Duodenal mucosa (tissue), 2 donors: ENCODE results near the gene FOXP4.

Source experiments
- H3K27ac ChIP-seq: one replicate; pipeline ENCODE4 v1.7.0; 2013; ENCODE audit warnings: low read depth, low read length
- H3K27me3 ChIP-seq, 2 donors: one replicate each; pipeline ENCODE4 v1.7.0; 2013; ENCODE audit warnings: low read length in 2 of 2, control low read depth in 1 of 2; ENCODE audit not compliant: insufficient read depth in 2 of 2, control insufficient read depth in 1 of 2
- H3K36me3 ChIP-seq, 2 donors: one replicate each; pipeline ENCODE4 v1.7.0; 2013; ENCODE audit warnings: low read length in 2 of 2, control low read depth in 1 of 2; ENCODE audit not compliant: insufficient read depth in 2 of 2, control insufficient read depth in 1 of 2
- H3K4me1 ChIP-seq, 2 donors: one replicate each; pipeline ENCODE4 v1.7.0; 2013; ENCODE audit warnings: low read length in 2 of 2, control low read depth in 1 of 2; ENCODE audit not compliant: insufficient read depth in 2 of 2, control insufficient read depth in 1 of 2
- H3K4me3 ChIP-seq, 2 donors: one replicate each; pipeline ENCODE4 v1.7.0; 2013; ENCODE audit warnings: low read length in 2 of 2, low read depth in 1 of 2
- H3K9ac ChIP-seq, 2 donors: one replicate each; pipeline ENCODE4 v1.7.0; 2013; ENCODE audit warnings: low read length in 2 of 2, low read depth in 1 of 2
- H3K9me3 ChIP-seq, 2 donors: one replicate each; pipeline ENCODE4 v1.7.0; 2013; ENCODE audit warnings: low read length in 2 of 2, control low read depth in 1 of 2; ENCODE audit not compliant: control insufficient read depth in 1 of 2

FOXP4 gene

DNA sequence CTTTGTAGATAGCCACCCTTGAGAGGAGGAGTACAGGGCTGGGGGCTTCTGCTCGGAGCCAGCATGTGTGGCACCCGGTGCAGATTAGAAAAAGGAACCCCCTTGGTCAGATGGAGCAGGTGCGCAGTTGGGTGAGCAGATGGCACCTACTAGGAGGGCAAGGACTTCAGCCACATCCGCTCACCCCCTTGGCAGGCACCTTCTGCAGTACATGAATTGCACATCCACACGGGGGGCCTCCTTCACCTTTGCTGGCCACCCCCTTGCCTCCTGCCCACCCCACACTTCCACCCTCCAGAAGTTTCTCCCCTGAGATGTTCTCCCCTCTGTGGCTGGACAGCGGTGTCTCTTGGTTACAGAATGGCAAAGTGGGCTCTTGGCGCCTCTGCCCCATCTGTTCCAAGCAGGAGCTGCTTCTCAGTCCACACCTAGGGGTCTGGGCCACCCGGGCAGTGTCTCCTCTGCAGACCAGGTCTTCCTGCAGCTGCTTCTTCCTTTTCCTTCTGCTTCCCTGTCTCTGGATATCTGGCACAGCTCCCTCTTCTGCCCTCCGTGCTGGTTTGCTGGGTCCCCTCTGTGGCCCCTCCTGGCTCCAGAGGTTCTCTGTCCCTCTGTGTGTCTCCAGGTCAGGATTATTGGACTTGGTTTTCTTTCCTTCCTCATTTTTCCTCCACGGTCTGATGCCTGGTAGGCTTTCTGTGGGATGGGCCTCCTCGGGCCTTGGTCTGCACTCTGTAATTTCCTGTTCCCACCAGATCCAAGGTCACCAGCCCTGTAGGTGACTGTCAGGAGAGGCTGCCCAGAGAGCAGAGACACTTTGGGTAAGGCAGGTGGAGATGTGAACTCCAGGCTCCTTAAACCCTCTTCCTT lies 96.1 kb downstream of the FOXP4 start:
- Histone ChIP-seq H3K4me1 (peaks cover 0 to 7% of the 10 kb centered on the region in 2 donors), H3K27me3 (peaks cover 19 to 26% of the 10 kb centered on the region in 2 donors)

GRCh38 chr6:41642960-41643898 lies 97.0 kb downstream of the FOXP4 start:
- H3K36me3 ChIP-seq: no peaks in the 10 kb centered on the region
- H3K9ac ChIP-seq: no peak overlapping the region
- no peak overlapping the region for H3K4me3 ChIP-seq
- peaks cover 14 to 20% of the 10 kb centered on the region in 2 donors for H3K27me3 ChIP-seq
- no peaks in the 10 kb centered on the region for H3K9me3 ChIP-seq
- H3K4me1 ChIP-seq: no peaks in the 10 kb centered on the region
- no peak overlapping the region for H3K27ac ChIP-seq

More for the DNA sequence above, 96.1 kb downstream of the FOXP4 start:
- Histone ChIP-seq H3K9ac (no peak overlapping the region), H3K27ac (no peak overlapping the region), H3K9me3 (no peaks in the 10 kb centered on the region), H3K36me3 (no peaks in the 10 kb centered on the region), H3K4me3 (no peak overlapping the region)

DNA sequence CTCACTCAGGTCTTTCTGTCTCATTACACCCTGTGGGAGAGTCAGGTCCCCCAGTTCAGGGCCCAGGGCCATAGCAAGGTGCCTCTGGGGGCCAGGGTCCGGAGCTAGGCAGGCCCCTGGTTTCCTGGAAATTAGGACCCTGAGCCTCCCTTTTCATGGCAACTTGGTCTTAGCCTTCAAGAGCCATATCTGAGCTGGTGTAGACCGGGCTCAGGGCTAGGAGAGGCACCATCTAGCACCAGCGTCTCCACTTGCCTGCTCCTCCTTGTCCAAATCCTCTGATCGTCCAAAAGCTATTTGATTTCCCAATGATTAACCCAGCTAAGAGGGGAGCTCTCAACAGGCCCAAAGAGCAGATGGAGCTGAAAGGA lies 97.7 kb downstream of the FOXP4 start:
- no peaks in the 10 kb centered on the region for H3K4me1 ChIP-seq
- no peaks in the 10 kb centered on the region for H3K36me3 ChIP-seq
- H3K27ac ChIP-seq: no peak overlapping the region
- H3K9ac ChIP-seq: no peak overlapping the region
- peaks cover 15 to 16% of the 10 kb centered on the region in 2 donors for H3K27me3 ChIP-seq
- no peak overlapping the region for H3K4me3 ChIP-seq
- H3K9me3 ChIP-seq: no peaks in the 10 kb centered on the region

DNA sequence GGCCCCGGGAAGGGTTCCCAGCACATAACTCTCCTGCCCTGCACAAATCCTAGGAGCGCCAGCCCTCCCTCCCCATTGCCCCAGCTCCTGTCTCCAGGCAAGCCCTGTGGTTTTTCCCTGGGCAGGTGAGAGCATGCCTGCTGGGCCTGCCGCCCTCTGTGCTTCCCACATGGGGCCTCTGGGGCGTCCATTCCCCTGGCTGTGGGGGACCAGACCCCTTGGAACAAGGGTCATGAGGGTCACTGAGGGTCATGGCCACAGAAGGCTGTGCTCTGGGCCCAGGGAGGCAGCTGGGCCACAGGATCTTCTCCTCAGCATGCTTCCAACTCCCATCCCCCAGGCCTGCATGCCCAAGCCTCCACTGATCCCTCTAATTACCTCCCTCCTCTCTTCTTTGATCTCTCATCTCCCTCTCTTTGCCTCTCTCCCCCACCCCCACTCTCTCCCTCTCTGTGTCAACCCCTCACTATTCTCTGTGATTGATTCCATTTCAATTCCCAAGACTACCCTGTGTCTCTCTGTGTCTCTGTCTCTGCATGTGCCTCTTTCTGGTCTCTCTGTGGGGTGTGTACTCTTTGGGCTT lies 98.2 kb downstream of the FOXP4 start:
- H3K9me3 ChIP-seq: no peaks in the 10 kb centered on the region
- no peaks in the 10 kb centered on the region for H3K36me3 ChIP-seq
- H3K27me3 ChIP-seq: peaks cover 10 to 12% of the 10 kb centered on the region in 2 donors
- no peak overlapping the region for H3K4me3 ChIP-seq
- no peak overlapping the region for H3K27ac ChIP-seq
- H3K9ac ChIP-seq: no peak overlapping the region
- no peaks in the 10 kb centered on the region for H3K4me1 ChIP-seq

DNA sequence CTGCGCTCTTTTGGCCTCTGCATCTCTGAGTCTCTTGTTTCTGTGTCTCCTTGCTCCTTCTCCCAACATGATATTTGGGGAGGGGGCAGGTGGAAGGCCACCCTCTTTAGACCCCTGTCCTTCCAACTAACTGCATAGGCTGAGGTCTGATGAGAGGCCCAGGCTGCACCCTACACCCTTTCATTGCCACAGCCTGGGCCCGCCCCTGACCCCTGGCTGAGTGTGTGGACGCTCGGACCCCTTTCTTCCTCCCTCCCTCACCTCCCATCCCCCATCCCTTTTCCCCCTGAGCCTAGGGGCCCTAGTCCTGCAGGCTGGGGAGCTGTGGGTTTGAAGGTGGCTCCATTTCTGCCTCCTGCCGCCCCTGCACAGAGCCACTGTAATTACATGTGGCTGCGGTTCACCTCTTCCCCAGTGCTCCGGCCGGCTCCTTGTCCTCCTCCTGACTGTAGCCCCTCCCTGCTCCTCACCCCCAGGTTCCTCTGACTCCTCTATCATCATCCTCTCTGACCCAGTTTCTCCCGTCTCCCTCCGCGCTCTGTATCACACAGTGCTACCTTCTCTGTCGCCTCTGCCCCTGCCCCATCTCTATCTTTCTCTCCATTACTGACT lies 98.9 kb downstream of the FOXP4 start:
- H3K9me3 ChIP-seq: no peaks in the 10 kb centered on the region
- peaks cover 4 to 5% of the 10 kb centered on the region in 2 donors for H3K27me3 ChIP-seq
- H3K9ac ChIP-seq: no peak overlapping the region
- H3K4me3 ChIP-seq: no peak overlapping the region
- no peak overlapping the region for H3K27ac ChIP-seq
- H3K36me3 ChIP-seq: no peaks in the 10 kb centered on the region
- no peaks in the 10 kb centered on the region for H3K4me1 ChIP-seq

GRCh38 chr6:41646026-41646795 lies 100.0 kb downstream of the FOXP4 start:
- no peak overlapping the region for H3K4me3 ChIP-seq
- no peaks in the 10 kb centered on the region for H3K36me3 ChIP-seq
- no peak overlapping the region for H3K27ac ChIP-seq
- no peaks in the 10 kb centered on the region for H3K4me1 ChIP-seq
- no peaks in the 10 kb centered on the region for H3K9me3 ChIP-seq
- H3K27me3 ChIP-seq: peaks cover 4% of the 10 kb centered on the region in 2 donors
- H3K9ac ChIP-seq: no peak overlapping the region

- H3K4me3 ChIP-seq: no peak overlapping the region
Measured at GRCh38 chr6:41647061-41647511, 100.9 kb downstream of the FOXP4 start.

GRCh38 chr6:41648070-41648585 lies 101.9 kb downstream of the FOXP4 start:
- no peaks in the 10 kb centered on the region for H3K4me1 ChIP-seq
- no peaks in the 10 kb centered on the region for H3K9me3 ChIP-seq
- H3K36me3 ChIP-seq: no peaks in the 10 kb centered on the region
- no peak overlapping the region for H3K4me3 ChIP-seq
- no peak overlapping the region for H3K9ac ChIP-seq
- no peak overlapping the region for H3K27ac ChIP-seq
- H3K27me3 ChIP-seq: peaks cover 4% of the 10 kb centered on the region in 2 donors

More at GRCh38 chr6:41647061-41647511, 100.9 kb downstream of the FOXP4 start:
- Histone ChIP-seq H3K4me1 (no peaks in the 10 kb centered on the region), H3K27me3 (peaks cover 4% of the 10 kb centered on the region in 2 donors), H3K9ac (no peak overlapping the region), H3K27ac (no peak overlapping the region), H3K9me3 (no peaks in the 10 kb centered on the region), H3K36me3 (no peaks in the 10 kb centered on the region)

DNA sequence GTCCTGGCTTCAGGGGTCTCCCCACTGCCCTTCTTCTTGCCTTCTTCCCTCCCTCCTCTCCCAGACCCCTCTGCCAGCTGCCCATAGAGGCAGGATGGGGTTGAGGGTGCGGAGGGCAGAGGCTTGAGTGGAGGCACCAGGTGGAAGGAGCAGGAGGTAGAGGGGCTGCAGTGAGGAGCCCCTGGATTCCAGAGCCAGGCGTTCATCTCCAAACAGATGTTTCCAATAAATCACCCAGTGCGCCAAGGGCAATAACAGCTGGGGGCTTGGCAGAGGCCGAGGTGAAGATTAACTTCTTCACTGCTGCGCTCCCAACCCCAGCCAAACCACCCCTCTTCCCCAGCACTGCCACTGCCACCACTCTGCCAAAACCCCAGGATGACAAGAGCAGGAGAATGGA lies 102.7 kb downstream of the FOXP4 start:
- Histone ChIP-seq H3K4me1 (no peaks in the 10 kb centered on the region), H3K27me3 (peaks cover 4% of the 10 kb centered on the region in 2 donors), H3K27ac (no peak overlapping the region), H3K36me3 (no peaks in the 10 kb centered on the region), H3K9me3 (no peaks in the 10 kb centered on the region), H3K4me3 (no peak overlapping the region), H3K9ac (no peak overlapping the region)
